ENCODE data around the gene LMO1.

GRCh38 chr11:8203414-8203715 lies 60.3 kb downstream of the LMO1 start:
- TF ChIP-seq YY1 (IDR thresholded peaks at IDR 0.05; ENCODE audit: insufficient read depth, insufficient read length): no peak
- no peak for TF ChIP-seq SUZ12 (IDR thresholded peaks at IDR 0.05; ENCODE audit: extremely low read depth, insufficient read depth, insufficient read length)

Measured in NT2/D1 (cell line).